Ishikawa (cell line): ENCODE measurements around the gene DDIAS.

Experiments used
- CEBPB ChIP-seq: IDR thresholded peaks from 2 replicates; pipeline ENCODE4 v1.6.1; 2012
- CREB1 ChIP-seq: IDR thresholded peaks from 2 replicates; pipeline ENCODE4 v1.6.1; 2012; ENCODE audit warnings: low read depth
- EGR1 ChIP-seq: IDR thresholded peaks from 2 replicates; pipeline ENCODE4 v1.6.1; 2012
- EP300 ChIP-seq: IDR thresholded peaks from 2 replicates; pipeline ENCODE4 v1.6.1; 2012; ENCODE audit warnings: borderline replicate concordance
- NFIC ChIP-seq: IDR thresholded peaks from 2 replicates; pipeline ENCODE4 v1.6.1; 2012
- TAF1 ChIP-seq: IDR thresholded peaks from 2 replicates; pipeline ENCODE4 v1.6.1; 2012; ENCODE audit warnings: low read depth, mild to moderate bottlenecking
- TEAD4 ChIP-seq: IDR thresholded peaks from 2 replicates; pipeline ENCODE4 v1.6.1; 2012
- USF1 ChIP-seq: IDR thresholded peaks from 2 replicates; pipeline ENCODE4 v1.6.1; 2012
- YY1 ChIP-seq: IDR thresholded peaks from 2 replicates; pipeline ENCODE4 v1.6.1; 2012; ENCODE audit warnings: low read depth
- TF ChIP-seq, protein P1 (sequence below): IDR thresholded peaks from 2 replicates; pipeline ENCODE4 v1.6.1; 2012; ENCODE audit warnings: low read depth, mild to moderate bottlenecking
- TF ChIP-seq, protein P2 (sequence below): IDR thresholded peaks from 2 replicates; pipeline ENCODE4 v1.6.1; 2012

DNA sequence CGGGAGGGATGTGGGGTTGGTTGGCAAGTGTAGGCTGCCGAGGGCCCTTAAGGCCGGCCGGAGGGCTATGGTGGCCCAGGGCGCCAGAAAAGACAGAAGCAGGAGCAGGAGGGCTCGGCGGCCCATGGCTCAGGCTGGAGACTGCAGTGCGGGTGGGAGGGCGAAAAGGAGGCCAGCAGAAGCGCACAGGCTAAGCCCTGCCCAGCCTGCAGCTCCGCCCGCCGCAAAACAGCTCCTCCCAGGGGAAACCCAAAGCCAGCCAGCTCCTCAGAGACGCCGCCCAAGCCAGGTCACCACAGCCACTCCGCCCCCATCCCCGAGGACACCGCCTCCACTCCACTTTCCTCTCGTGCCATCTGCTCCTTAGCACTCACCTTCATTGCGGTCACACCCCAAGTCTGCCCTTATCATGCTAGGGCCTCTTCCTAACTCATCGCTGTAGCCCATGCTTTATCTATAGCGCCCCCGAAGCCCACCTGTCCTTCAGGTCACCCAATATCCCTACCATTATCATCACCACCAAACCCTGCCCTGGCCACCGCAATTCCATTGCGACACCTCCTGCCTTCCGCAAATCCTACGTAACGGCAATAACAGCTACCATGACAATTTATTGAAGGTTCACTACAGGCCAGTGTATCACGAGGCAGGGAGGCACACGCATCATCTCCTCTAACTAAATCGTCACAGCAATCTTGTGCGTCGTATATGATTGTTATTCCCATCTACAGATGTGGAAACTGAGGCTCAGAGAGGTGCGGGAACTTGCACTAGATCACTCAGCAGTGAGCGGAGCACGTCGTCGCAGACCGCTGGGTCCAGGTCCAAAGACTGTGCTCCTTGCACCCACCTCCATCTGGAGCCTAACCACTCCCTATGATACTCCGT lies 1.0 kb upstream of the DDIAS start, which contains the start of gene PRCP:
- TF ChIP-seq CREB1 (no peak), NFIC (no peak), YY1 (no peak), CEBPB (peak; percentile 79), EP300 (no peak), TEAD4 (no peak), TAF1 (peak; percentile 80; the same call in 1 of the 2 replicates), USF1 (no peak), EGR1 (no peak)
- TF ChIP-seq, protein P1, sequence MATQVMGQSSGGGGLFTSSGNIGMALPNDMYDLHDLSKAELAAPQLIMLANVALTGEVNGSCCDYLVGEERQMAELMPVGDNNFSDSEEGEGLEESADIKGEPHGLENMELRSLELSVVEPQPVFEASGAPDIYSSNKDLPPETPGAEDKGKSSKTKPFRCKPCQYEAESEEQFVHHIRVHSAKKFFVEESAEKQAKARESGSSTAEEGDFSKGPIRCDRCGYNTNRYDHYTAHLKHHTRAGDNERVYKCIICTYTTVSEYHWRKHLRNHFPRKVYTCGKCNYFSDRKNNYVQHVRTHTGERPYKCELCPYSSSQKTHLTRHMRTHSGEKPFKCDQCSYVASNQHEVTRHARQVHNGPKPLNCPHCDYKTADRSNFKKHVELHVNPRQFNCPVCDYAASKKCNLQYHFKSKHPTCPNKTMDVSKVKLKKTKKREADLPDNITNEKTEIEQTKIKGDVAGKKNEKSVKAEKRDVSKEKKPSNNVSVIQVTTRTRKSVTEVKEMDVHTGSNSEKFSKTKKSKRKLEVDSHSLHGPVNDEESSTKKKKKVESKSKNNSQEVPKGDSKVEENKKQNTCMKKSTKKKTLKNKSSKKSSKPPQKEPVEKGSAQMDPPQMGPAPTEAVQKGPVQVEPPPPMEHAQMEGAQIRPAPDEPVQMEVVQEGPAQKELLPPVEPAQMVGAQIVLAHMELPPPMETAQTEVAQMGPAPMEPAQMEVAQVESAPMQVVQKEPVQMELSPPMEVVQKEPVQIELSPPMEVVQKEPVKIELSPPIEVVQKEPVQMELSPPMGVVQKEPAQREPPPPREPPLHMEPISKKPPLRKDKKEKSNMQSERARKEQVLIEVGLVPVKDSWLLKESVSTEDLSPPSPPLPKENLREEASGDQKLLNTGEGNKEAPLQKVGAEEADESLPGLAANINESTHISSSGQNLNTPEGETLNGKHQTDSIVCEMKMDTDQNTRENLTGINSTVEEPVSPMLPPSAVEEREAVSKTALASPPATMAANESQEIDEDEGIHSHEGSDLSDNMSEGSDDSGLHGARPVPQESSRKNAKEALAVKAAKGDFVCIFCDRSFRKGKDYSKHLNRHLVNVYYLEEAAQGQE: no peak
- TF ChIP-seq, protein P2, sequence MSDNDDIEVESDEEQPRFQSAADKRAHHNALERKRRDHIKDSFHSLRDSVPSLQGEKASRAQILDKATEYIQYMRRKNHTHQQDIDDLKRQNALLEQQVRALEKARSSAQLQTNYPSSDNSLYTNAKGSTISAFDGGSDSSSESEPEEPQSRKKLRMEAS: no peak; the same call in 1 of the 2 replicates
